HG03565 (cell line): ENCODE results near the gene DLGAP1.

Experiments
- ATAC-seq: cut with Tn5 transposase; IDR thresholded peaks from one replicate; pipeline ENCODE4 v1.9.1; 2021; ENCODE audit warnings: mild to moderate bottlenecking, moderate library complexity; ENCODE audit not compliant: unreplicated experiment

Gene DLGAP1

DNA sequence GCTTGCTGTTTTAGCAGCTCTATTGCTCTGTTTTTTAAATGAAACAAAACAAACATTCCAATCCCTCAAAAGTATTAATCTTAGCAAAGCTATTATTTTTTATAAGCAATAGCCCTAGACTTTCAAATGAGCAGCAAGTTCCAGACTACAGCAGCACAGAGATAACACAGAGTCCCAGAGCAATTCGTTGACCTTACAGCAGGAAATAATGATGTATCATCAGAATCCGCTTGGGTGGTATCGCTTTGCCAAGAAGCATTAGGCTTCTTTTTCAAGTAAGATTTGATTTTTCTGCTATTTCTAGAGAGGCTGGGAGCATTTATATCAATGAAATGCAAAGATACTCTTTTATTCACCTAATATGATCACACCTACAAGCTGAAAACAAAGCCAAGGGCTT, 209.7 kb downstream of the DLGAP1 start:
- no peak for ATAC-seq

GRCh38 chr18:4242431-4243161, 212.5 kb downstream of the DLGAP1 start:
- ATAC-seq = no peak

GRCh38 chr18:4241090-4241617, 214.0 kb downstream of the DLGAP1 start:
- no peak for ATAC-seq

DNA sequence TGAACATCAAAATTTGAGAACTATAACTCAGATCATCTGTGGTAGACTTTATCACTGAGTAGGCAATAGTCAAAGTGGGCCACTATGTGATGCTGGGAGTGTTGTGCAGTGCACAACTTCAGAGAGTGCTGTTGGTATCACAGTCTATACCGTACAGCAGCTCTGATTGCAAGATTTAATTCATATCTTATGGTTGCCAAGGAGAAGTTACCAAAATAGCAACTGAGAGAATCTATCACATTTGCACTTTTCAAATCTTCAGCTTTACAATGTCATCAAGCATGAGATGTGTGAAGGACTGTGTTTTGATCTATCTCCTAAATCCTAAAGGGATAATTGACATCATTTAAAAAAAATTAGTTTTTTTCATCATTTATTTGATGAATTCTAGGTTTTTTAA, 216.1 kb downstream of the DLGAP1 start:
- no peak for ATAC-seq

DNA sequence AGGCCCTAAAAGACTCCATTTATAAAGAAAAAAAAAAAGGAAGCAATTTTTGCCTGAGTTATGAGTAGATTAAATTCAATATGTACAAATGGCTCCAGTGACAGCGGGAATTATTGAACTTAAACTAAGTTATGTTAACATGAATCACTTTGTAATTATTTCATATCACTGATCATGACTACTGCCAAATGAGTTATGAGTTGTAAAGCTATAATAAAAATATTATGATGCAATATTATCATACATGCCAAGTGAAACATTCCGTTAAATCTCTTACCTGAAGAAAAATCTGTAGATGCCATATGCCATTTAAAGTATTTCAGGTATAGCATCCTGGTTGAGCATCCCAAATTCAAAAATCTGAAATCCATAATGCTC, 217.5 kb downstream of the DLGAP1 start:
- no peak for ATAC-seq

- no peak for ATAC-seq
Observed at GRCh38 chr18:4236940-4237663, 218.0 kb downstream of the DLGAP1 start.

DNA sequence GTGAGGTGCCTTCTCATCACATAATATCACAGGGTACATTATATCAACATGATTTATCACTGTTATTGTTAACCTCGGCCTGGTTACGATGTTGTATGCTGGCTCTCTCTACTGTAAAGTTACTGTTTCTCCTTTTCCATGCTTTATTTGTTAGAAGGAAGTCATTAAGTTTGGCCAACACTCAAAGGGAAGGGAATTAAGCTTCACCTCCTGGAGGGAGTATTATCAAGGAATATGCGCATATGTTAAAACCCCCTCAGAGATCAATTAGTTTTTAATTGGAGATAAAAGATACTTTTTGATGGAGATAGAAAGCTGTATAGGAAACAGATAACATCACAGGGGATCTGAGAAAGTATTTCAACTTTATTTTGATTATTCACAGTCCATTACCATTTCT, 221.6 kb downstream of the DLGAP1 start:
- ATAC-seq = no peak

- no peak for ATAC-seq
Observed at GRCh38 chr18:4232656-4233055, 222.5 kb downstream of the DLGAP1 start.

DNA sequence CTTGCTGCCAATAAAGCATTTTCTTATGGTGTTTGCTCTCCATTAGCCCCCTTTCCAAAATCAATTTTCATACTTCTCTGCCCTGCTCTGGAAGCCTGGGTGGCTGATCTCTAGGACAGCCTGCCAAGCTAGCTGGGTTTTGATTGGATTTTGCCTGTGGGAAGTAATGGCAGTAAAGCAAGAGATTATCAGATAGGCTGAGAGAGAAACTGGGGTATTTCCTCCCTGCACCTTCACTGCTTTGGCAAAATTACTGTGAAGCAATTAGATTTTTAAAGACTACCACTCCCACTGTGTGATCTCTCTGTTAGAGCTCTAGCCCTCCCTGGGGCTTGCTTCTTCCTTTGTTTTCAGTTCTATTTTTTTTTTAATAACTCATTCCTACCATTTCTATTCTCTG, 223.8 kb downstream of the DLGAP1 start:
- ATAC-seq = no peak

GRCh38 chr18:4230450-4231168, 224.5 kb downstream of the DLGAP1 start:
- ATAC-seq = no peak

DNA sequence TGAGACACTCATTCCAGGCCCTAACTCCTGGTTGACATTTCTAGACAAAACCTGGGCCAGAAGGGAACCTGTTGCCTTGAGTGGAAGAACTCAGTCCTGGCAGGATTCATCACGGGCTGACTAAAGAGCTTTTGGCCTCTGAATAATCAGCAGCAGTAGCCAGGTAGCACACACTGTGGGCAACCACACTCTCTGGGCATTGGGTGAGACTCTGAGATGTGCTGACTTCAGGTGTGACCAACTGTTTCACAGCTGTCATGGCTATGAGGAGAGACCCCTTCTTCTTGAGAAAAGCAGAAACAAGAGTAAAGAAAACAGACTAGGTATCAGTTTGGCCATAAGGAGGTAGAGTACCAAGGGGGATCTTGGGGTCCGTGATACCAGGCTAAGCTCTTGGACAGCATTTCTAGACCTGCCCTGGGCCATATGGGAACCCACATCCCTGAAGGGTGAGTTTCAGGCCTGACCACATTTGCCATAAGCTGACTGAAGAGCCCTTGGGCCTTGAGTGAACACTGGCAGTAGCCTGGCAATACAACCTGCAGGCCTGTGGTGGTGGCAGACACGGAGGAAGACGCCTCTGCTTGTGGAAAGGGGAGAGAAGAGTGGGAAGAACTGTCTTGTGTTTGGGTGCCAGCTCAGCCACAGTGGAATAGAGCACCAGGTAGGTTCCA, 230.9 kb downstream of the DLGAP1 start:
- ATAC-seq = no peak

GRCh38 chr18:4211111-4211837, 243.8 kb downstream of the DLGAP1 start:
- no peak for ATAC-seq

GRCh38 chr18:4208366-4208765, 246.7 kb downstream of the DLGAP1 start:
- ATAC-seq = no peak

- no peak for ATAC-seq
Observed at GRCh38 chr18:4207383-4207985, 247.6 kb downstream of the DLGAP1 start.

DNA sequence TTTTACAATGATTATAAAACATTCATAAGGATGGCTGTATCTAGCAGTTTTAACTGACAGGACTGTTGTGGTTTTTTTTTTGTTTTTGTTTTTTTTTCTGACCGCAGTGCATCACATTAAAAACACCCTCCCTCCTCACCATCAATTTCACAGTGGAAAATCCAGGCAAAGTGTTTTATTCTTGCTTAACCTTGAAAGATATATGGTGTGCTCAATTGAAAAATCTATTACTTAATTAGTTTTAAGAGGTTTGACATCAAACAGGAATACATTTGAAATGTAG, 250.7 kb downstream of the DLGAP1 start:
- no peak for ATAC-seq

DNA sequence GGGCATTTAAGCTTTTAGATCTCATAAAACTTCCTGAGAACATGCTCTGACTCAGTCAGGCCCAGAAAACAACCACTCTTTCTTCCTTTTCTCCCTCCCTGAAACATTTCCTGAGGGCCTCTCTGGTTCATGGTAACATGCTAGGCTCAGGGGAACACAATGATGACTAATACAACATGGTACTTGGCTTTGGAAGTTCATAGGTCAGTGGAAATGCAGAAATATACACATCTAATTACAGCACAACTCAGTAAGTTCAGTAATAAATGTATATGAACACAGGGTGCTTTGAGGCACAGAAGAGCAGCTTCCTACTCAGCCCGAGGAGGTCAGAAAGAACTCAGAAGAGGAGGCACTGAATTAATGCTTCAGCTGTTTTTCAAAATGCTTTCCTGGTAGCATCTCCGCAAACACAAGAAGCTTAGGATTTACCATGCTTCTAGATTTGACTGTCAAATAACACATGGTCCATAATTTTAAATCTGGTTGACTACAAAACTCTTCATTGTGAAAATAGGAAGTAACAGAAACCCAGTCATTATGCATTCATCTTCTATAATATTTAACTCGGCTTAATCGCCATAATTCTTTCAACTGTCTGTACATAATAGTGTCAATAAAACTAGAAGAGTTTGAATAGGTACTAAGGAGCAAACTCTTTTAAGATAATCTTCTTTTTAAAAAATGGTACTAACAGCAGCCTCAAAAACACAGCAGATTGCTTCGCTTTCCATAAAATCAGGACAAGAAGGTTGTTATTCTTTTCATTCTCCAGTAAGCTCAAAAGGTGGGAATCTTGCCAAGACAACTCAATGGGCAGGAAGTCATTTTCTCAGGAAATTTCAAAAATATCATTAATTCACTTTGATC, 251.3 kb downstream of the DLGAP1 start:
- ATAC-seq = no peak

GRCh38 chr18:4200399-4200798, 254.7 kb downstream of the DLGAP1 start:
- no peak for ATAC-seq

DNA sequence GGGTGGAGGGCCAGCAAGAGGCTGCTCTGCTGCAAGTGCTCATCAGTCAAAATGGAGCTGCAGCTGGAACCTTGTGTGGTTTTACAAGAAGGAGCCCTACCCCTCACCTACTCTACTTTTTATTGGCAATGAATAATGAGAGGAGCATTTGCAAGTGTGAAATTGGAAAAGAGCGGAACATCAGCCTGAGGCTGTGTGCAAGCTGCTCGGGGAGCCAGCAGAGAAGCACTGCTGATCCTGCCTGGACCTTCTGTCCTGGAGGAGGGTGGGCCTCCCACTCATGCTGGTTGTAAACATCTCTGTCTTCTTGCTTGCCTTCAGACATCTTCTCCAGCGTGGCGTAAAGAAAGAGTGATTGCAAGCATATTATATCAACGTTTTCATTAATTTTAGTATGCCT, 256.2 kb downstream of the DLGAP1 start:
- ATAC-seq = no peak

- no peak for ATAC-seq
Observed at GRCh38 chr18:4196351-4196750, 258.8 kb downstream of the DLGAP1 start.
